ENCODE results near the gene ANKRD40CL. TPM values are rescaled to one million over a fixed set of nuclear protein-coding genes. Genes with fewer than 3 reads are reported as not detected.
"Not testable (repeated sequence)": the region's sequence is repeated elsewhere in the genome, so short reads cannot be mapped to it uniquely, and the experiment has no call there.

The ANKRD40CL gene
- total and polyA plus RNA-seq, 2 donors = 0.05 TPM; not detected in 1

GRCh38 chr17:50728881-50729765, 38.2 kb downstream of the ANKRD40CL start:
- H3K27ac ChIP-seq (ENCODE audit: low read depth in 1 of 2, low read length in 1 of 2) = no peak overlapping the region
- no peaks in the 10 kb centered on the region for H3K4me1 ChIP-seq (ENCODE audit: control insufficient read depth in 2 of 2, insufficient read depth in 2 of 2, low read length in 2 of 2)
- DNase-seq (ENCODE audit: low read depth in 6 of 9, low spot score in 9 of 9) = no peak
- no peaks in the 10 kb centered on the region for H3K9me3 ChIP-seq (ENCODE audit: control insufficient read depth in 2 of 2, insufficient read depth in 1 of 2, low read length in 1 of 2)
- no peak overlapping the region for H3K4me3 ChIP-seq (ENCODE audit: low read length in 2 of 2)
- peaks cover 0 to 8% of the 10 kb centered on the region in 2 donors for H3K36me3 ChIP-seq (ENCODE audit: control insufficient read depth in 2 of 2, insufficient read depth in 2 of 2, low read length in 1 of 2)
- WGBS = 94% methylated on average over 5 of the region's 5 CpGs
- no peaks in the 10 kb centered on the region for H3K27me3 ChIP-seq (ENCODE audit: control insufficient read depth in 2 of 2, insufficient read depth in 1 of 2, low read length in 1 of 2)

DNA sequence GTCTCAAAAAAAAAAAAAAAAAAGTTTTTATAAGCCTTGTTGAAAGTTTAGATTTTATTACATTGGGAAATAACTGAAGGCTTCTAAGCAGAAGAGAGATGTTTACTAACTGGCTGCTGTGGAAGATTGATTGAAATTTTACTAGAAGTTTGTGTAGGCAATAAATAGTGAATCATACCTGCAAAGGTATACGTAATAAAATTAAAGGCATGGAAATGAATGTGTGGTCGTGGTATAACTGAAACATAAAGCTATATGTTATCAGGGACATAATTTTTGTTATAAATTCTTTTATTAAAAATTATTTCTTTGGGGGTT, 39.2 kb downstream of the ANKRD40CL start:
- H3K4me1 ChIP-seq (ENCODE audit: control insufficient read depth in 2 of 2, insufficient read depth in 2 of 2, low read length in 2 of 2) = peaks cover 0 to 3% of the 10 kb centered on the region in 2 donors
- H3K27me3 ChIP-seq (ENCODE audit: control insufficient read depth in 2 of 2, insufficient read depth in 1 of 2, low read length in 1 of 2) = no peaks in the 10 kb centered on the region

DNA sequence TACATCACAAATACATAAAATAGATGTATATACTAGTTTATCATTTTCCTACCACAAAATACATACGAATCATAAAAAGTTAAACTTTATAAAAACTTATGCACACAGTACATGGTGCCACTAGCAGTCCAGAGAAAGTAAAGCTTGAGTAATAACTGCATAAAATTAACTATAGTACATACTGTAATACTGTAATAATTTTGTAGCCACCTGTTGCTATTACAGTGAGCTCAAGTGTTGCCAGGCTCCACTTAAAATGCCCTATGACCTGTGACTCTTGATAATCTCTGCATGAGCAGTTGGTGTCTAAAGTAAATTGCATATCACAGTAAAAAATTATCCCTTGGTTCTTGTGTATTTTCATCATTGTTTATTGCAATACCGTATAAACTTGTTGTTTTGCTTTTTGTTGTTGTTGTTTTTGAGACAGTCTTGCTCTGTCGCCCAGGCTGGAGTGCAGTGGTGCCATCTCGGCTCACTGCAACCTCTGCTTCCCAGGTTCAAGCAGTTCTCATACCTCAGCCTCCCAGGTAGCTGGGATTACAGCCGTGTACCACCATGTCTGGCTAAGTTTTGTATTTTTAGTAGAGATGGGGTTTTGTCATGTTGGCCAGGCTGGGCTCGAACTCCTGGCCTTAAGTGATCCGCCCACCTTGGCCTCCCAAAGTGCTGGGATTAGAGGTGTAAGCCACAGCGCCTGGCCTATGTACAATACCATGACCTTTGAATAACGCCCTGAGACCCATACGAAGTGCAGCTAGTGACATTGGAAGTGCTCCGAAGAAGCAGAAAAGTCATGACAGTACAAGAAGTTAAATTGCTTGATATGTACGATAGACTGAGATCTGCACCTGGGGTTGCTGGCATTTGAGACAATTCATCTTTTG, 41.3 kb downstream of the ANKRD40CL start:
- no peak for DNase-seq (ENCODE audit: low read depth in 6 of 9, low spot score in 9 of 9)
- 94% methylated on average over 12 of the region's 12 CpGs for WGBS
- Histone ChIP-seq H3K36me3 (ENCODE audit: control insufficient read depth in 2 of 2, insufficient read depth in 2 of 2, low read length in 1 of 2) (peaks cover 0 to 14% of the 10 kb centered on the region in 2 donors), H3K4me1 (ENCODE audit: control insufficient read depth in 2 of 2, insufficient read depth in 2 of 2, low read length in 2 of 2) (peaks cover 14% of the 10 kb centered on the region in 2 donors), H3K9me3 (ENCODE audit: control insufficient read depth in 2 of 2, insufficient read depth in 1 of 2, low read length in 1 of 2) (no peaks in the 10 kb centered on the region), H3K27ac (ENCODE audit: low read depth in 1 of 2, low read length in 1 of 2) (no peak overlapping the region), H3K27me3 (ENCODE audit: control insufficient read depth in 2 of 2, insufficient read depth in 1 of 2, low read length in 1 of 2) (no peaks in the 10 kb centered on the region), H3K4me3 (ENCODE audit: low read length in 2 of 2) (no peak overlapping the region)

More for the DNA sequence above, 39.2 kb downstream of the ANKRD40CL start:
- no peak for DNase-seq (ENCODE audit: low read depth in 6 of 9, low spot score in 9 of 9)
- Histone ChIP-seq H3K4me3 (ENCODE audit: low read length in 2 of 2) (no peak overlapping the region), H3K9me3 (ENCODE audit: control insufficient read depth in 2 of 2, insufficient read depth in 1 of 2, low read length in 1 of 2) (no peaks in the 10 kb centered on the region), H3K27ac (ENCODE audit: low read depth in 1 of 2, low read length in 1 of 2) (no peak overlapping the region), H3K36me3 (ENCODE audit: control insufficient read depth in 2 of 2, insufficient read depth in 2 of 2, low read length in 1 of 2) (peaks cover 0 to 12% of the 10 kb centered on the region in 2 donors)
- WGBS = 99% methylated on average over 2 of the region's 2 CpGs

- not testable (repeated sequence) for H3K27me3 ChIP-seq (ENCODE audit: control insufficient read depth in 2 of 2, insufficient read depth in 1 of 2, low read length in 1 of 2)
- WGBS = 97% methylated on average over 6 of the region's 6 CpGs
- H3K4me1 ChIP-seq (ENCODE audit: control insufficient read depth in 2 of 2, insufficient read depth in 2 of 2, low read length in 2 of 2) = peaks cover 14% of the 10 kb centered on the region in 2 donors
Measured at GRCh38 chr17:50724622-50725021, 42.7 kb downstream of the ANKRD40CL start.

DNA sequence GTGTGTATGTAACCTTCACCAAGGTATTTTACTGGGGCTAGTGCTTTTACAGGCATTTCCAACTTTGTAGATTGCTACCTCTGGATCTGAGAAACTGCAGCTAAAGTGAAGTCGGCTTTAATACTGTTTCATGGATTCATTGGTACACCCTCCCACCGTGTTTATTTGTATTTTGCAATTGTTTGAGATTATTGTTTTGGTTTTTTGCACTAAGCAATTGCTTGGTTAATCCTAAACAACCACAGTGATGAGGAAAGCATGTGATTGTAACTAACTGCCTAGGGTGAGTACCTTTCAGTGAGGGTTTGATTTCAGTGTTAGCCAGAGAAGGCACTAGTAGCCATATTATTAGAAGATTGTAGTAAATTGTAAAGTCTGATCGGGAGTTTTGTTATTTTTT, 44.6 kb downstream of the ANKRD40CL start:
- DNase-seq (ENCODE audit: low read depth in 6 of 9, low spot score in 9 of 9) = no peak
- Histone ChIP-seq H3K9me3 (ENCODE audit: control insufficient read depth in 2 of 2, insufficient read depth in 1 of 2, low read length in 1 of 2) (no peaks in the 10 kb centered on the region), H3K36me3 (ENCODE audit: control insufficient read depth in 2 of 2, insufficient read depth in 2 of 2, low read length in 1 of 2) (peaks cover 0 to 14% of the 10 kb centered on the region in 2 donors), H3K4me3 (ENCODE audit: low read length in 2 of 2) (no peak overlapping the region), H3K27ac (ENCODE audit: low read depth in 1 of 2, low read length in 1 of 2) (no peak overlapping the region), H3K4me1 (ENCODE audit: control insufficient read depth in 2 of 2, insufficient read depth in 2 of 2, low read length in 2 of 2) (peaks cover 18 to 20% of the 10 kb centered on the region in 2 donors), H3K27me3 (ENCODE audit: control insufficient read depth in 2 of 2, insufficient read depth in 1 of 2, low read length in 1 of 2) (no peaks in the 10 kb centered on the region)
- WGBS = 82% methylated on average over 3 of the region's 3 CpGs

More at GRCh38 chr17:50724622-50725021, 42.7 kb downstream of the ANKRD40CL start:
- not testable (repeated sequence) for H3K4me3 ChIP-seq (ENCODE audit: low read length in 2 of 2); H3K9me3 ChIP-seq (ENCODE audit: control insufficient read depth in 2 of 2, insufficient read depth in 1 of 2, low read length in 1 of 2); H3K27ac ChIP-seq (ENCODE audit: low read depth in 1 of 2, low read length in 1 of 2); DNase-seq (ENCODE audit: low read depth in 6 of 9, low spot score in 9 of 9)
- peaks cover 0 to 14% of the 10 kb centered on the region in 2 donors for H3K36me3 ChIP-seq (ENCODE audit: control insufficient read depth in 2 of 2, insufficient read depth in 2 of 2, low read length in 1 of 2)

DNA sequence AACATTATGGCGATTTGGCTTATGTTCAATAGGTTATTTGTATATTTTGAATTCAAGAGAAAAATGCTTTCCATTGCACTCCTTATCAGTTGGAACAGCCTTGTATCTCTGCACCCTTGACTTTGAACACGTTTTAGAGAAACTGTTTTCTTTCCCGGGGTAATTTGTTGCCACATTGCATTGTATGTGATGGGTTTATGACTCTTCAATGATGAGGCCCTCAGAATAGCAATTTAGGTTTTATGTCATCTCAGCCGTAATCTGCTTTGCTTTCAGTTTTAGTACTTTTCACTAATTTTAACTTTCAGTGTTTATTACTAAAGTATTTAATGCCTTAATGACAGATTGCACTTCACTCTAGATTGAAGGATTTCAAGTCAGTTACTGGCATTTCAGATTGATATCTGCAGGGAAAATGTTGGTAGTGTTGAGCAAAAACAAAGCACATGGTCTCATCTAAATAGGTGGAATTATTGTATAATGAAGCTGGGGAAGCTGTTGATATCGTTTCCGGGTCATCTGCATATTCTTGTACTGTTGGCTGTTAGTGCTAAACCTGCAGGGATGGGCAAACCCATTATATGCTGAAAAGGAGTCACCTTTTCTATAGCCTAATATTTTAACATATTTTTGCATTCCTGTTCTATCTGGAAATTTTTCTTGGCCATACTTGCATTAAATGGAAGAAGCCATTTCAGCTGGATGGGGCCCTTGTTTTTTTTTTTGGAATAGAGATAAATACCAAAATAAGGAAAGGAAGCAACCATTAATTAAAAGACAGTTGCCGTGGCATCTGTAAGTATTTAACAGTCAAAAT, 45.9 kb downstream of the ANKRD40CL start:
- peaks cover 0 to 14% of the 10 kb centered on the region in 2 donors for H3K36me3 ChIP-seq (ENCODE audit: control insufficient read depth in 2 of 2, insufficient read depth in 2 of 2, low read length in 1 of 2)
- WGBS = 7% methylated on average over 7 of the region's 7 CpGs
- DNase-seq (ENCODE audit: low read depth in 6 of 9, low spot score in 9 of 9) = peak in 4 of 9 donors; percentile 18 to 55 (median 28)
- H3K27me3 ChIP-seq (ENCODE audit: control insufficient read depth in 2 of 2, insufficient read depth in 1 of 2, low read length in 1 of 2) = no peaks in the 10 kb centered on the region
- H3K27ac ChIP-seq (ENCODE audit: low read depth in 1 of 2, low read length in 1 of 2) = peak overlapping the region in 1 of 2 donors; percentile 98
- H3K4me1 ChIP-seq (ENCODE audit: control insufficient read depth in 2 of 2, insufficient read depth in 2 of 2, low read length in 2 of 2) = peaks cover 18 to 20% of the 10 kb centered on the region in 2 donors
- H3K4me3 ChIP-seq (ENCODE audit: low read length in 2 of 2) = peak overlapping the region; percentile 97 to 98
- H3K9me3 ChIP-seq (ENCODE audit: control insufficient read depth in 2 of 2, insufficient read depth in 1 of 2, low read length in 1 of 2) = no peaks in the 10 kb centered on the region

- H3K9me3 ChIP-seq (ENCODE audit: control insufficient read depth in 2 of 2, insufficient read depth in 1 of 2, low read length in 1 of 2) = no peaks in the 10 kb centered on the region
- H3K4me3 ChIP-seq (ENCODE audit: low read length in 2 of 2) = peak overlapping the region; percentile 97 to 98
- H3K27me3 ChIP-seq (ENCODE audit: control insufficient read depth in 2 of 2, insufficient read depth in 1 of 2, low read length in 1 of 2) = no peaks in the 10 kb centered on the region
- peak in 3 of 9 donors; percentile 14 to 39 (median 18) for DNase-seq (ENCODE audit: low read depth in 6 of 9, low spot score in 9 of 9)
- peaks cover 0 to 9% of the 10 kb centered on the region in 2 donors for H3K36me3 ChIP-seq (ENCODE audit: control insufficient read depth in 2 of 2, insufficient read depth in 2 of 2, low read length in 1 of 2)
- under 1% methylated on average over 25 of the region's 25 CpGs for WGBS
- H3K27ac ChIP-seq (ENCODE audit: low read depth in 1 of 2, low read length in 1 of 2) = peak overlapping the region; percentile 98 to 99
- H3K4me1 ChIP-seq (ENCODE audit: control insufficient read depth in 2 of 2, insufficient read depth in 2 of 2, low read length in 2 of 2) = peaks cover 18 to 20% of the 10 kb centered on the region in 2 donors
Measured at GRCh38 chr17:50719924-50720794, 47.2 kb downstream of the ANKRD40CL start.
